Neural progenitor cell (in vitro differentiated cells): ENCODE results near the gene PTPRN2. TPM values are rescaled to one million over a fixed set of nuclear protein-coding genes. Genes with fewer than 3 reads are reported as not detected.

Source experiments
- DNase-seq: peaks from one replicate; pipeline ENCODE4 v3.0.0-alpha.2; 2016; ENCODE audit warnings: low spot score
- H2AFZ ChIP-seq: fragments of 200-600 bp; sonication (generic); replicated peaks from 2 replicates; pipeline ENCODE4 v1.6.1; 2016; ENCODE audit warnings: antibody characterized with exemption
- H3F3A ChIP-seq: fragments of 200-600 bp; sonication (generic); 2 replicates; pipeline ENCODE4 v1.6.1; 2016; ENCODE audit warnings: antibody characterized with exemption, low read depth
- H3K27ac ChIP-seq: fragments of 200-600 bp; sonication (generic); 2 replicates; pipeline ENCODE4 v1.5.1; 2016; ENCODE audit warnings: mild to moderate bottlenecking
- H3K27me3 ChIP-seq: fragments of 200-600 bp; sonication (generic); 2 replicates; pipeline ENCODE4 v1.6.1; 2016; ENCODE audit warnings: mild to moderate bottlenecking, moderate library complexity
- H3K36me3 ChIP-seq: fragments of 200-600 bp; sonication (generic); 2 replicates; pipeline ENCODE4 v1.5.1; 2016
- H3K4me1 ChIP-seq: fragments of 200-600 bp; sonication (generic); 2 replicates; pipeline ENCODE4 v1.6.1; 2016; ENCODE audit warnings: mixed run types
- H3K4me2 ChIP-seq: fragments of 200-600 bp; sonication (generic); 2 replicates; pipeline ENCODE4 v1.6.1; 2016
- H3K4me3 ChIP-seq: fragments of 200-600 bp; sonication (generic); 2 replicates; pipeline ENCODE4 v1.5.1; 2016
- H3K79me2 ChIP-seq: fragments of 200-600 bp; sonication (generic); 2 replicates; pipeline ENCODE4 v1.6.1; 2016; ENCODE audit warnings: low read depth
- H3K9ac ChIP-seq: fragments of 200-600 bp; sonication (generic); 2 replicates; pipeline ENCODE4 v1.6.1; 2016
- H3K9me3 ChIP-seq: fragments of 200-600 bp; sonication (generic); 2 replicates; pipeline ENCODE4 v1.5.1; 2016; ENCODE audit warnings: low read depth
- H4K20me1 ChIP-seq: fragments of 200-600 bp; sonication (generic); 2 replicates; pipeline ENCODE4 v1.6.1; 2016; ENCODE audit warnings: low read depth
- H3K27ac Mint-ChIP-seq: 3 replicates; pipeline ENCODE4 v1.8.0; 2021; ENCODE audit warnings: mixed read lengths
- H3K27me3 Mint-ChIP-seq: 2 replicates; pipeline ENCODE4 v1.8.0; 2022; ENCODE audit warnings: low read depth, mild to moderate bottlenecking, inconsistent platforms, moderate library complexity, mixed read lengths; ENCODE audit not compliant: insufficient read depth
- H3K36me3 Mint-ChIP-seq: 3 replicates; pipeline ENCODE4 v1.8.0; 2021; ENCODE audit warnings: mixed read lengths
- H3K4me1 Mint-ChIP-seq: 3 replicates; pipeline ENCODE4 v1.8.0; 2021; ENCODE audit warnings: mixed read lengths
- H3K4me3 Mint-ChIP-seq: 3 replicates; pipeline ENCODE4 v1.8.0; 2021; ENCODE audit warnings: mild to moderate bottlenecking, moderate library complexity, mixed read lengths
- H3K9me3 Mint-ChIP-seq: 3 replicates; pipeline ENCODE4 v1.8.0; 2020; ENCODE audit warnings: mixed read lengths
- EZH2 ChIP-seq: fragments of 200-600 bp; sonication (generic); IDR thresholded peaks from 2 replicates; pipeline ENCODE4 v1.6.1; 2017; ENCODE audit warnings: antibody characterized with exemption, mild to moderate bottlenecking, moderate library complexity
- EZH2phosphoT487 ChIP-seq: fragments of 200-600 bp; sonication (generic); IDR thresholded peaks from 2 replicates; pipeline ENCODE4 v1.6.1; 2017; ENCODE audit warnings: antibody characterized with exemption
- total RNA-seq: library from RNA; depleted of rRNA; stranded (reverse); fragments of >200 nt; gene quantifications from 2 replicates; pipeline ENCODE4 v1.2.3, GENCODE V29; 2015; ENCODE audit warnings: low replicate concordance
- TF ChIP-seq, protein P1 (sequence below): fragments of 200-600 bp; sonication (generic); IDR thresholded peaks from 2 replicates; pipeline ENCODE4 v1.5.1; 2017; ENCODE audit warnings: antibody characterized with exemption, mild to moderate bottlenecking

The PTPRN2 gene
- total RNA-seq, 1 donor from 2014 or later: 3.0 TPM

DNA sequence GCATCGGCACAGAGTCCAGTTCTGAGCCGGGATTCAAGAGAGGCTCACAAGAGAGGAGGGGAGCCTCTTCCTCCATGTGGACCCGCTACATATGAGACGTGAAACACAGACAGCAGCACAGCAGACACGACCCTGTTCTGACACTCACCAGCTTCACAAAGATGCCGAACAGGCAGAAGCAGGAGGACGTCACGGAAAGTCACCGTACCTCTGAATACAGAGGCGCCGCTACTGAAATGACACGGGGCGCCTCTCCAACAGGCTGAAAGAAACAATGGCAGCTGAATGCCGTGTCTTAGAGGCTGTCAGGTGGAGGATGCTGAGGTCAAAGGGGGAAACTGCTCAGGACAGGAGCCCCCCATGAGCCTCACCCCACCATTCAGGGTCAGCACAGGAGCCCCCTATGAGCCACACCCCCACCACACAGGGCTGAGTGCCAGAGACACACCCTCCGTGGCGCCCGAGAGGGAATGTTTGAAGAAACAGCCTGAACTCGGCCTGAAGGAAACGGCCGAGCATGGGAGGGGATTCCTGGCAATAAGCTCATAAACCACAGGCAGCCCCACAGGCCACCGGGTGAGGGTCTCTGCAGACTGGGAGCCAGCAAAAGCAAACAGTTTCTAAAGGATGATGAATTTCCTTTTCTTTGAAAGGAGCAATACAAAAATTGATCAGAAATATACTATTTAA is 510.3 kb downstream of the PTPRN2 start:
- H3K9me3 ChIP-seq: no peaks in the 10 kb centered on the region
- H3K4me3 Mint-ChIP-seq: no peak overlapping the region
- H3K79me2 ChIP-seq: no peaks in the 10 kb centered on the region
- H2AFZ ChIP-seq: no peak overlapping the region
- peak overlapping the region; percentile 91 for H3K27ac Mint-ChIP-seq
- H3K9me3 Mint-ChIP-seq: peaks cover 2% of the 10 kb centered on the region
- no peak for DNase-seq
- H3K9ac ChIP-seq: no peak overlapping the region
- H3K36me3 ChIP-seq: no peaks in the 10 kb centered on the region
- H3K27ac ChIP-seq: no peak overlapping the region
- H3K4me3 ChIP-seq: no peak overlapping the region
- H3K27me3 ChIP-seq: no peaks in the 10 kb centered on the region
- TF ChIP-seq EZH2: no peak
- TF ChIP-seq, protein P1, sequence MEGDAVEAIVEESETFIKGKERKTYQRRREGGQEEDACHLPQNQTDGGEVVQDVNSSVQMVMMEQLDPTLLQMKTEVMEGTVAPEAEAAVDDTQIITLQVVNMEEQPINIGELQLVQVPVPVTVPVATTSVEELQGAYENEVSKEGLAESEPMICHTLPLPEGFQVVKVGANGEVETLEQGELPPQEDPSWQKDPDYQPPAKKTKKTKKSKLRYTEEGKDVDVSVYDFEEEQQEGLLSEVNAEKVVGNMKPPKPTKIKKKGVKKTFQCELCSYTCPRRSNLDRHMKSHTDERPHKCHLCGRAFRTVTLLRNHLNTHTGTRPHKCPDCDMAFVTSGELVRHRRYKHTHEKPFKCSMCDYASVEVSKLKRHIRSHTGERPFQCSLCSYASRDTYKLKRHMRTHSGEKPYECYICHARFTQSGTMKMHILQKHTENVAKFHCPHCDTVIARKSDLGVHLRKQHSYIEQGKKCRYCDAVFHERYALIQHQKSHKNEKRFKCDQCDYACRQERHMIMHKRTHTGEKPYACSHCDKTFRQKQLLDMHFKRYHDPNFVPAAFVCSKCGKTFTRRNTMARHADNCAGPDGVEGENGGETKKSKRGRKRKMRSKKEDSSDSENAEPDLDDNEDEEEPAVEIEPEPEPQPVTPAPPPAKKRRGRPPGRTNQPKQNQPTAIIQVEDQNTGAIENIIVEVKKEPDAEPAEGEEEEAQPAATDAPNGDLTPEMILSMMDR: no peak
- no peak overlapping the region for H3K4me2 ChIP-seq
- no peaks in the 10 kb centered on the region for H3F3A ChIP-seq
- peaks cover 2% of the 10 kb centered on the region for H3K27me3 Mint-ChIP-seq
- H3K4me1 ChIP-seq: no peaks in the 10 kb centered on the region
- H3K4me1 Mint-ChIP-seq: peaks cover 17% of the 10 kb centered on the region
- H4K20me1 ChIP-seq: no peaks in the 10 kb centered on the region
- no peaks in the 10 kb centered on the region for H3K36me3 Mint-ChIP-seq

DNA sequence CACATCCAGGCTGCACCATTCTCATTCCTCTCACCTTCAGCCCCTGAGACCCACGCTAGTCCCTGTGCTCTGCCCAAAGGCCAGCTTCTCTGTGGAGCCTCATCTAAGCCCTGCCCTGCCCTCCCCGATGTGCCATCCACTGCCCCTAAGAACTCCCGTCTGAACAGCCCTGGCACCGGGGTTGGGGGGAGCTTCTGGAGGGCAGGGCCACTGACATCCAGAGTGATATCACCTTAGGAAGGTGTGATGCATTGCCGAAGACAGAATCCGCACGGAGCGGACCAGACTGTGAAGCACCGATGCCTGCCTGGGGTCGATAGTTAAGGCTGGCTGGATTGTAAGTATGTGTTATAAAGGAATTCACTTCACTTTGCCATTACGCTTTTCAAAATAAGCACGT is 511.0 kb downstream of the PTPRN2 start:
- peaks cover 17% of the 10 kb centered on the region for H3K4me1 Mint-ChIP-seq
- H3K27me3 Mint-ChIP-seq: peaks cover 2% of the 10 kb centered on the region
- H3F3A ChIP-seq: no peaks in the 10 kb centered on the region
- H3K27me3 ChIP-seq: no peaks in the 10 kb centered on the region
- TF ChIP-seq EZH2phosphoT487 (no peak), EZH2 (no peak)
- TF ChIP-seq, protein P1: no peak
- H3K9ac ChIP-seq: no peak overlapping the region
- no peaks in the 10 kb centered on the region for H3K36me3 ChIP-seq
- no peak overlapping the region for H3K4me3 Mint-ChIP-seq
- no peaks in the 10 kb centered on the region for H3K36me3 Mint-ChIP-seq
- H4K20me1 ChIP-seq: no peaks in the 10 kb centered on the region
- no peaks in the 10 kb centered on the region for H3K4me1 ChIP-seq
- peak overlapping the region; percentile 91 for H3K27ac Mint-ChIP-seq
- no peak overlapping the region for H2AFZ ChIP-seq
- H3K9me3 ChIP-seq: no peaks in the 10 kb centered on the region
- no peak overlapping the region for H3K4me3 ChIP-seq
- peaks cover 5% of the 10 kb centered on the region for H3K9me3 Mint-ChIP-seq
- no peak overlapping the region for H3K4me2 ChIP-seq
- H3K79me2 ChIP-seq: no peaks in the 10 kb centered on the region
- no peak overlapping the region for H3K27ac ChIP-seq
- no peak for DNase-seq

DNA sequence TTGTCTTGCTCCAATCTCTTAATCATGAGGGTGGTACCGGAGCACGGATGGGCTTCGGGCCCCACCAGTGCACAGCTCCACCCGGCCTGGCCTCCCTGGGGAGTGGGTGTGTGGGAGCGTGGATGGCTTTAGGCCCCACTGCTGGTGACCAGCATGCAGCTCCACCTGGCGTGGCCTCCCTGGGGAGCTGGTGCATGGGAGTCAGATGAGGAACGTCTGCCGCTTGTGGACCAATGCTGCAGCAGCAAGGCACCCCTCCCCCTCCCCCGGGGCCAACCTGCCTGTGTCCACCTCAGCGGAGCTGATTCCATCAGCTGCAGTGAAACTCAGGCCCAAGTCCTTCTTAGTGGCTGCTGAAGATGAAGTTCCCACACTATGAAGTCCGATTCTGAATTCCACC is 511.4 kb downstream of the PTPRN2 start:
- Mint-ChIP-seq H3K4me1 (peaks cover 17% of the 10 kb centered on the region), H3K4me3 (no peak overlapping the region), H3K36me3 (peaks cover 2% of the 10 kb centered on the region), H3K27ac (no peak overlapping the region), H3K27me3 (peaks cover 5% of the 10 kb centered on the region), H3K9me3 (peaks cover 8% of the 10 kb centered on the region)
- no peaks in the 10 kb centered on the region for H3K9me3 ChIP-seq
- H3K4me2 ChIP-seq: no peak overlapping the region
- TF ChIP-seq EZH2 (no peak), EZH2phosphoT487 (no peak)
- TF ChIP-seq, protein P1: no peak
- H3K4me3 ChIP-seq: no peak overlapping the region
- H3K36me3 ChIP-seq: no peaks in the 10 kb centered on the region
- no peaks in the 10 kb centered on the region for H3K79me2 ChIP-seq
- H3K9ac ChIP-seq: no peak overlapping the region
- H3K4me1 ChIP-seq: no peaks in the 10 kb centered on the region
- no peak overlapping the region for H2AFZ ChIP-seq
- no peaks in the 10 kb centered on the region for H4K20me1 ChIP-seq
- DNase-seq: no peak
- no peaks in the 10 kb centered on the region for H3F3A ChIP-seq
- H3K27ac ChIP-seq: no peak overlapping the region
- no peaks in the 10 kb centered on the region for H3K27me3 ChIP-seq
